GM04503 (cell line): ENCODE measurements around the gene CCDC93.
A peak's percentile ranks its signal among the peaks of the same experiment; 100 is the strongest.

Experiments
- DNase-seq: peaks from one replicate; pipeline ENCODE4 v3.0.0-alpha.2; 2012; ENCODE audit warnings: low read depth

The CCDC93 gene

GRCh38 chr2:117989854-117990438, 23.9 kb downstream of the CCDC93 start:
- DNase-seq = no peak

- no peak for DNase-seq
Measured at GRCh38 chr2:117987121-117987520, 26.7 kb downstream of the CCDC93 start.

GRCh38 chr2:117985092-117985491, 28.8 kb downstream of the CCDC93 start:
- DNase-seq = no peak

DNA sequence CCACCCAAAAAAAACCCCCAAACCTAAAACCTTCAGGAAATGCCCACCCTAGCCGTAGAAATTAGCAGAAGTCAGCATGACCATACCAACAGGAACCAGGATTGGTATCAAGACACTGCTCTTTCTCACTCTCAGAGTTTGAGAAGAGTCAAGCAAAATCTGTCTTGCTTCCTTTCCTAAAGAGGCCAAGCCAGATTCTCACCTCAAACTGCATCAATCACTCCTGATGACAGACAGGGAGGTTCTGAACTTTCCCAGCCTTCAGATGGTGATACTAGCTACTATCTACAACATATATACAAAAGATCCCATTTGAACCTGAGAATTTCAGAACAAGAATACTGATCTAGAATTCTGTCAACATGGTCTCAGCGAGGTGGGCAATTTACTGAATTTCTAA, 29.7 kb downstream of the CCDC93 start:
- DNase-seq = no peak

DNA sequence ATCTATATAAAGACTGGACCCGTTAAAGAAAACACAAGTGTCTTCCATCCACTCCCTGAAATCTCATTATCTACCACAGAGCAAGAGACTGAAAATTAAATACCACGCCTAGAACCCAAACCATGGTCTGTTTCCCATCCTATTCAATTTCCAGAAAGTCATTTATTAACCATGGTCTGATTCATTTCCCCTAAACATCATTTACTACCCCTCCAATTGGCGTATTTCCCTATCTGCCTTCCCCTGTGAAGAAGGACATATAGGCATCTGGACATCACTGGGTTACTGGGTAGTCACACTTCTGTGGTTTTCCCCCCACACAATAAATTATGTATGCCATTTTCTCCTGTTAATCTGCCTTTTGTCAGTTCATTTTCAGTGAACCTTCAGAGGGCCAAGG, 30.8 kb downstream of the CCDC93 start:
- no peak for DNase-seq

GRCh38 chr2:117982376-117983033, 31.4 kb downstream of the CCDC93 start:
- DNase-seq = no peak

DNA sequence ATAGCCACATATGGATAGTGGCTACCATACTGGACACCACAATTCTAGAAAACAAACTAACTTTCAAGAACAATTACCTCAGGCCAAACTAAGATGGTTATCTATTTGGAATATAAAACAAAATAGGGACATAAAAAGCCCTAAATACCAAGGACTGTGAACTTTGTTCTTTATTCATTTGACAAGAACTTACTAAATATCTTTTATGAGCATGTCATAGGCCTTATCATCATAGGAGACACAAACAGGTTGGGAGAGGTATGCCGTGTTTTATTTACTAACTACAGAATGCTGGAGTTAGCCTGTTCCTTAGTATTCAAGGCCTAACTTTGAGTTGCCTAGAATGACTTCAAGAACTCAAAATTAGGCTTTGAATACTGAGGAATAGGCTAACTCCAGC, 32.1 kb downstream of the CCDC93 start:
- DNase-seq = no peak

- DNase-seq = peak; percentile 96
Measured at GRCh38 chr2:117980783-117981676, 32.8 kb downstream of the CCDC93 start.

DNA sequence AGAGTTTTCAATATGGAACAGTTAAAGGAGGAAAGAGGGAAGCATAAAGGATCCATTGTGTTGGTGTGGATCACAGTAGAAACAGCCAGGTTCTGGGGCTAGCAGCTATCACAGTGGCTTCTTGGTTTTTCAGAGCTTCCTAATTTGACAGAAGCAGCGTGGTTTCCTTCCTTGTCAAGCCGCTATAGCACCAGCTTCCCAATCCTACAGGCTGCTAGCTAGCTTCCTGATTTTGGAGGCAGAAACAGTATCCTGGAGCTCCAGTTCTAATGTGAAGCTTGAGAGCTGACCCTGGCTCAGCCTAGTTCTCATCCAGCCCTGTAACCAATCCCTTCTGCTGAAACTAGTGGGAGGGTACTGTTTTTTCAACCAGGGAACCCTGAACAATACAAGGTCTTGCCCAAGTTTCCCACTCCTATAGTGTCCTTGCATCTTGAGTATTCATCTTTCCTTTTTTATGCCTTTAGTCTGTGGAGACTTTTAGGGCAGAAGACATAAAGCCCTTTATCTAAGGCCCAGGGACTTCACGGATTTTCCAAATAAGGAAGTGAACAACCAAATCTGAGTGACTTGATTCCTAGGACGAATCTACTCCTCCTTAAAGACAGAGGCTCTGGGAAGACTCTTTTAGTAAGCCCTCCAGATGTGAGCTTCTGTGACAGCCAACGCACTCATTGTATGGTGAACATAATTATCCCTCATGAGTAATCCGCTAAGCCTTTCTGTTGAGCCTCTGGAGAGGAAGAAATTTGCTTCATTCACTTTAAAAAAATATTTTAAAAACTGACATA, 33.8 kb downstream of the CCDC93 start:
- DNase-seq = peak; percentile 73

DNA sequence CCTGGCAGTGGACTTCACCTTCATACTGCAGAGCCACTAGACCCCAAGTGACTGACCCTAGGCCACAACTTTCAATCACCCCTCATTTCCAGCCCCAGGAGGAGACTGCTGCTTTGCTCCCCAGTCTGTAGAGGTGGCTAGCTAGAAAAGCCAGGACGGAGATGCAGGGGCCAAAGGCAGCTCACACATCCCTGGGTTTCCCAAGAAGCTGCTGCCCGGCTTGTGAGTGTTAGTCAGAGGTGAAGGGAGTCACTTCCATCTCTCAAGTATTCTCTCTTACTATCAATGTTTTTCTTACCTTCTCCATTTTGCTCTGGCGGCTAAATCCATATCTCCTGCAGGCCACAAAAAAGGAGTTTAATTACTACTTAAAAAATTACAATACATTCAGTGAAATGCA, 36.2 kb downstream of the CCDC93 start:
- no peak for DNase-seq

DNA sequence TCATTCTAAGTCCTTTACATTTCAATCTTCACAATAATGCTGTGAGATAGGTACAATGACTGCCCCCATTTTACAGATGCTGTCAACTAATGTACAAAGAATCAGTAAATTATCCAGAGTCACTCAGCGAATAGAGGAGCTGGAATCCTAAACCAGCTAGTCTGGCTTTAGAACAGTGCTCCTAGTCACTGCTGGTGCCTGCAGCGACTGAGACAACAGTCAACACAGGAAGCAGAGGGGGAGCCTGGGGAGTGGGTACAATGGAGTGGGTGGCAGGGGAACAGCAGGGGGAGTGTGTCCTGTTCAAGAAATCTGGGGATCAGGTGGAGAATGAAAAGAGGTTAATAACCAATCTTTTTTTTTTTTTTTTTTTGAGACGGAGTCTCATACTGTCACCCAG, 37.3 kb downstream of the CCDC93 start:
- DNase-seq = no peak

- DNase-seq = no peak
Measured at GRCh38 chr2:117973498-117974082, 40.3 kb downstream of the CCDC93 start.

- no peak for DNase-seq
Measured at GRCh38 chr2:117972476-117973123, 41.3 kb downstream of the CCDC93 start.

DNA sequence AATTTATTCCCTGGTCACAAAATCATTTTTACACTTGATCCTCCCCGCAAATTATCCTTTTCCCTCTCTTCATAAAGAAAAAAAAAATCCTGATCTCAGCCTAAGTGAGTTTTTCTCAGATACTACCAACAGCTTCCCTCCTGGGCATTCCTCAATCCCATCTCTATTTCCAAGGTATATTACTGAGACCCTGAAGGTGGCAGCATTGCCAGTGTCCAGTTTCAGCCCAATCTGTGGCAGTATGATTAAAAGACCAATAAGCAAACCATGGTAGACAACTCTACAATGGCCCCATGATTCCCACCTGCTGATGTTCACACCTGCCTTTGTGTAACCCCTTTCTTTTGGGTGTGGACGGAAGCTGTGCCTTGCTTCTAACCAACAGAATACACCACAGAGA, 45.1 kb downstream of the CCDC93 start:
- no peak for DNase-seq

- no peak for DNase-seq
Measured at GRCh38 chr2:117967977-117968718, 45.7 kb downstream of the CCDC93 start.

GRCh38 chr2:117963446-117963845, 50.4 kb downstream of the CCDC93 start:
- no peak for DNase-seq

- no peak for DNase-seq
Measured at GRCh38 chr2:117961201-117961600, 52.7 kb downstream of the CCDC93 start.

DNA sequence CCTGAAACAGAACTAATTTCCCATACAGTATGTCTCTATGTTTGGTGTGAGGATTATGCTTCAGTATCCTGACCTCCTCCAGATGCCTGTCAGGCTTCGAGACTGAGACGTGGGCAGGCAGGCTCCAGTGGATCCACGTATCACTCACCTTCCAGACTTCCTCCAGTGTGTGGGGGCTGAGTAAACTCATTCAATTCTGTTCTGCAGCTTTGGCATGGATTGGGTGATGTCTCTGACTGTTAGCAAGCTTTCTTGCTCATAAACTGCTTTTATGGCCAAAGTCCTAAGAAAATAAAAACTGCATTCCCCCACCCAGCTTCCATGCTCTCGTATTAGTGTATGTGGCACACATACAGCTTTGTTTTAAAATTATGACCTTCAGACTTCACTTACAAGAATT, 53.6 kb downstream of the CCDC93 start:
- DNase-seq = no peak

GRCh38 chr2:117958186-117958585, 55.7 kb downstream of the CCDC93 start:
- peak; percentile 75 for DNase-seq

DNA sequence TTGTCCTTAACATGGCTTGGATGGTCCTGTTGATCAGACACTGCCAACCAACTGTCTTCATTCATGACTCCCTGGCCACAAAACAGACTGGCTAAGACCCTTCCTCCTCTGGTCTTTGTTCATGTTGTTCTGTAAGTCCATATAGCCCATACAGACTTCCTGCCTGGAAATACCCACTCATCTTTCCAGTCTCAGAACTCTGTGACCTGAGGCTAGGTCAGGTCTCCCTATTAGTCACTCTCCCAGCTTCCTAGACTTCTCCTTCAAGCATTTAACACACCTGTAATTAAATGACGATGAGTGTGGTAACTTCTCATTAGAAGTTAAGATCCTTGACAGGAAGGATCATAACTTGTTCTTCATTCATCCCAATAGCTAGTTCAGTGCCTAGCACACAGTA, 56.3 kb downstream of the CCDC93 start:
- no peak for DNase-seq
